Activated T-helper 1 cell treated with anti-CD3 and anti-CD28 coated beads, Interleukin-12 subunit alpha, Interleukin-12 subunit beta, Interleukin-2, Interleukin-4 antibody, amounts not matched to agents 30 ng/mL and 10 ng/mL and 1 ng/mL, durations not matched to agents 14 hours and 24 hours and 36 hours (primary cell): ENCODE data around the gene IFT81. TPM values are rescaled to one million over a fixed set of nuclear protein-coding genes. Genes with fewer than 3 reads are reported as not detected.
A peak's percentile ranks its signal among the peaks of the same experiment; 100 is the strongest.

Experiments
- DNase-seq: peaks from one replicate; pipeline ENCODE4 v3.0.0; 2021; ENCODE audit warnings: low spot score
- H3K27ac Mint-ChIP-seq: one replicate; pipeline ENCODE4 v1.8.0; 2021; ENCODE audit warnings: mild to moderate bottlenecking, mixed read lengths
- H3K27me3 Mint-ChIP-seq: one replicate; pipeline ENCODE4 v1.8.0; 2022; ENCODE audit warnings: mild to moderate bottlenecking, moderate library complexity, mixed read lengths; ENCODE audit not compliant: insufficient read depth
- H3K36me3 Mint-ChIP-seq: one replicate; pipeline ENCODE4 v1.8.0; 2021; ENCODE audit warnings: low read depth, mixed read lengths
- H3K4me1 Mint-ChIP-seq: one replicate; pipeline ENCODE4 v1.8.0; 2021; ENCODE audit warnings: low read depth, mixed read lengths
- H3K4me3 Mint-ChIP-seq: one replicate; pipeline ENCODE4 v1.8.0; 2021; ENCODE audit warnings: mild to moderate bottlenecking, moderate library complexity, mixed read lengths
- H3K9me3 Mint-ChIP-seq: one replicate; pipeline ENCODE4 v1.8.0; 2021; ENCODE audit warnings: mixed read lengths
- intact Hi-C: fragments of 100-400 bp; cut with micrococcal nuclease; formaldehyde crosslinking; loops from one replicate; pipeline ENCODE4 v1.15.1; 2024
- total RNA-seq: library from RNA; stranded (reverse); gene quantifications from 2 replicates; pipeline ENCODE4 v1.2.3, GENCODE V29; 2022

Gene IFT81
- total RNA-seq, 1 donor from 2014 or later = 1.2 TPM

GRCh38 chr12:110233212-110233903 lies 109.2 kb downstream of the IFT81 start:
- Mint-ChIP-seq H3K27me3 (peaks cover 10% of the 10 kb centered on the region), H3K4me1 (no peaks in the 10 kb centered on the region), H3K9me3 (no peaks in the 10 kb centered on the region), H3K27ac (no peak overlapping the region), H3K4me3 (no peak overlapping the region), H3K36me3 (no peaks in the 10 kb centered on the region)
- no peak for DNase-seq
- intact Hi-C loops = no loop called here

DNA sequence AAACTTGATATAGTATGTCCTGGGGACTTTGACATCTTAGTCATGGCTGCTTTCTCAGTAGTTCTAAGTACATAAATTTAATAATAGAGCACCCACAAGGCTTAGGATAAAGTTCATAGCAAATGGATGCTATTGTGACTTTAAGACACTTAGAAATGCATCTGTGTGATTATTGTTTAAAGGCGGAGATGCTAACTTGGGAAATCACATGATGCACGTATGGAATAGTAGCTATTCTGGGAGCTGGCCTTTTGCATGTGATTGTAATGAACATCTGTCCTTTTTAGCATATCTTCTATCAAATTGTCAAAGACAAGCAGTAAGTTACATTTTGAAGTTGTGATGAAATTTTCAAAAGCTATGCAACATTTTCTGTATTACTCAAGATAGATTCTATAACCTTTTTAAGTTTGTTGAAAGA lies 110.2 kb downstream of the IFT81 start:
- Mint-ChIP-seq H3K27ac (no peak overlapping the region), H3K4me1 (no peaks in the 10 kb centered on the region), H3K9me3 (no peaks in the 10 kb centered on the region), H3K36me3 (no peaks in the 10 kb centered on the region), H3K4me3 (no peak overlapping the region), H3K27me3 (peaks cover 9% of the 10 kb centered on the region)
- intact Hi-C loops = no loop called here
- no peak for DNase-seq

GRCh38 chr12:110234755-110235154 lies 110.6 kb downstream of the IFT81 start:
- Mint-ChIP-seq H3K27me3 (peaks cover 7% of the 10 kb centered on the region), H3K9me3 (no peaks in the 10 kb centered on the region), H3K27ac (no peak overlapping the region), H3K4me1 (no peaks in the 10 kb centered on the region), H3K4me3 (no peak overlapping the region), H3K36me3 (no peaks in the 10 kb centered on the region)
- DNase-seq = no peak
- intact Hi-C loops = no loop called here

- DNase-seq = no peak
- no peaks in the 10 kb centered on the region for H3K4me1 Mint-ChIP-seq
- H3K27ac Mint-ChIP-seq = no peak overlapping the region
- H3K4me3 Mint-ChIP-seq = no peak overlapping the region
- no peaks in the 10 kb centered on the region for H3K9me3 Mint-ChIP-seq
- H3K36me3 Mint-ChIP-seq = no peaks in the 10 kb centered on the region
- H3K27me3 Mint-ChIP-seq = peaks cover 7% of the 10 kb centered on the region
- intact Hi-C loops = no loop called here
Observed at GRCh38 chr12:110235383-110235782, 111.2 kb downstream of the IFT81 start.

DNA sequence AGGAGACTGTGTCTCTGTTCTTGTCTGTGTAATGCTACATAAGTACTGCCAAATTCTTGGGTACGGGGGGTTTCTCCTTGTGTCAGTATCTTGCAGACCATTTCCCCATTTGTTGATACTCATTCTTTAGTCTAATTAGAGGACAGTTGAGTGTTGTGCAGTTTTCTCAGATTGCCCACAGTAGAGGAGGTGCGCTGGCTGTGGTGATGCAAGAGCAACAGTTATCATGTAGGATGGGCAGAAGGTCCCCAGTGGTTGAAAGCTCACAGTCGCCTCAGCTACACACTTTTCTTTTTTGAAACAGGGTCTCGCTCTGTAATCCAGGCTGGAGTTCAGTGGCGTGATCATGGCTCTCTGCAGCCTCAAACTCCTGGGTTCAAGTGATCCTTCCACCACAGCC lies 119.1 kb downstream of the IFT81 start:
- Mint-ChIP-seq H3K9me3 (no peaks in the 10 kb centered on the region), H3K4me1 (no peaks in the 10 kb centered on the region), H3K36me3 (no peaks in the 10 kb centered on the region), H3K27ac (no peak overlapping the region), H3K27me3 (peaks cover 2% of the 10 kb centered on the region), H3K4me3 (no peak overlapping the region)
- no peak for DNase-seq
- intact Hi-C loops = no loop called here

- H3K36me3 Mint-ChIP-seq = no peaks in the 10 kb centered on the region
- no peak overlapping the region for H3K27ac Mint-ChIP-seq
- H3K9me3 Mint-ChIP-seq = no peaks in the 10 kb centered on the region
- H3K4me3 Mint-ChIP-seq = no peak overlapping the region
- H3K27me3 Mint-ChIP-seq = peaks cover 2% of the 10 kb centered on the region
- H3K4me1 Mint-ChIP-seq = no peaks in the 10 kb centered on the region
- no peak for DNase-seq
- intact Hi-C loops = no loop called here
Observed at GRCh38 chr12:110244372-110244771, 120.2 kb downstream of the IFT81 start.

DNA sequence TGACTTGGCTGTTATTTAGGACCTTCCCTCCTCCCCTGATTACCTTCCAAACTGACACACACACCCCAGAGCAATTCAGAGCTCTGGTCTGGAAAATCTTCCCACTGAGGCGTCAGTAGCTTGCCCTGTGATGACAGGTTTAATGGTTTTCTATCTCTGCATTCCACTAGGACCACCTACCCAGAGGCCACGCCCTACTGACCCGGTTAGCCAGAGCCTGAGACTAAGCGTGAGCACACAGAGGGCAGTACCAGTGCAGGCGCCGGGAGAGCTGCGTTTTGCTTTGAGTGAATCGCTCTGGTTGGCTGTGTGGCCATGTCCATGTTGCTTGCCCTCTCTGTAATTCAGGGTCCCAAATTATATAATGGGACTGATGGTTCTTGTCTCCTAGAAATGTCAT lies 120.7 kb downstream of the IFT81 start:
- Mint-ChIP-seq H3K4me3 (no peak overlapping the region), H3K36me3 (no peaks in the 10 kb centered on the region), H3K4me1 (no peaks in the 10 kb centered on the region), H3K27ac (no peak overlapping the region), H3K9me3 (no peaks in the 10 kb centered on the region), H3K27me3 (peaks cover 2% of the 10 kb centered on the region)
- intact Hi-C loops = loop anchor here (1.0 kb wide), 1 partner anchor 145 kb away; no protein-coding TSS in a partner anchor
- no peak for DNase-seq

- H3K27ac Mint-ChIP-seq = no peak overlapping the region
- intact Hi-C loops = loop anchor here (1.0 kb wide), 1 partner anchor 145 kb away; no protein-coding TSS in a partner anchor
- no peaks in the 10 kb centered on the region for H3K9me3 Mint-ChIP-seq
- H3K27me3 Mint-ChIP-seq = peaks cover 2% of the 10 kb centered on the region
- no peak overlapping the region for H3K4me3 Mint-ChIP-seq
- no peaks in the 10 kb centered on the region for H3K4me1 Mint-ChIP-seq
- DNase-seq = peak; percentile 11
- H3K36me3 Mint-ChIP-seq = no peaks in the 10 kb centered on the region
Observed at GRCh38 chr12:110245369-110245772, 121.2 kb downstream of the IFT81 start.

DNA sequence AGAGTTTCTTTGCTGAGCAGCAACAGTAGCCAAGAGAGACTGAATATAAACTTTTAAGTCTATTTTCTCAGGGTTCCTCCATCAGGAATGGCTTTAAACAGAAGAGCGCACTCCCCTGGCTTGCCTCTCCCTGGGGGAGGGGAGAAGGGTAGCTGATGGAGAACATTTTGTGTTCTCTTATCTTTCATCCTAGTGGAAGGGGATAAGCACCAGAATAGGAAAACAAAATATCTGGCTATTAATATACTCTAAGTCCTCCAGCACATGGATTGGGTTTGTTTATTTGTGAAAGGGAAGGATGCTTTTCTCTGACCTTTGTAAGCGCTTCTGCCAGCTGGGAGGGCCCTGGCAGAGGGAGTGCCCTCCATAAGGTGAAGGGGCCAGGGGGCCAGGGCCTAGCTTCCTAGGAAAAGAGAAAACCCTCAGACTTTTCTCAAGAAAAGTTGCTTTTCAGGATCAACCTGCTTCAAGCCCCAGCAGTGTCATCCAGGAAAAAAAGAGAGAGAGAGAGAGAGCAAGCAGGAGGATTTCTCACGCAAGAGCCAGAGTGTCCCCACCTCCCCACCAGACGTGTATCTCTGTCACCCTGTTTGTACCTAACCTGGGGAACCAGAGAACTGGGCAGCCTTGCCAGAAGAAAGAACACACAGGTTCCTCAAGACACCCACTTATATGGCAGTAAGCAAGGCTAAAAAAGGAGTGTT lies 122.6 kb downstream of the IFT81 start:
- Mint-ChIP-seq H3K27me3 (no peaks in the 10 kb centered on the region), H3K4me1 (no peaks in the 10 kb centered on the region), H3K36me3 (no peaks in the 10 kb centered on the region), H3K9me3 (no peaks in the 10 kb centered on the region), H3K4me3 (no peak overlapping the region), H3K27ac (no peak overlapping the region)
- intact Hi-C loops = no loop called here
- DNase-seq = no peak

GRCh38 chr12:110247340-110248095 lies 123.4 kb downstream of the IFT81 start:
- H3K27ac Mint-ChIP-seq = no peak overlapping the region
- no peaks in the 10 kb centered on the region for H3K4me1 Mint-ChIP-seq
- no peak overlapping the region for H3K4me3 Mint-ChIP-seq
- H3K27me3 Mint-ChIP-seq = no peaks in the 10 kb centered on the region
- no peaks in the 10 kb centered on the region for H3K36me3 Mint-ChIP-seq
- intact Hi-C loops = no loop called here
- no peaks in the 10 kb centered on the region for H3K9me3 Mint-ChIP-seq
- DNase-seq = no peak

GRCh38 chr12:110248096-110248447 lies 123.9 kb downstream of the IFT81 start:
- Mint-ChIP-seq H3K9me3 (no peaks in the 10 kb centered on the region), H3K36me3 (no peaks in the 10 kb centered on the region), H3K27me3 (no peaks in the 10 kb centered on the region), H3K4me3 (no peak overlapping the region), H3K27ac (no peak overlapping the region), H3K4me1 (no peaks in the 10 kb centered on the region)
- no peak for DNase-seq
- intact Hi-C loops = no loop called here

GRCh38 chr12:110249105-110249504 lies 124.9 kb downstream of the IFT81 start:
- no peak for DNase-seq
- Mint-ChIP-seq H3K36me3 (no peaks in the 10 kb centered on the region), H3K9me3 (no peaks in the 10 kb centered on the region), H3K27me3 (no peaks in the 10 kb centered on the region), H3K4me1 (no peaks in the 10 kb centered on the region), H3K27ac (no peak overlapping the region), H3K4me3 (no peak overlapping the region)
- intact Hi-C loops = no loop called here

GRCh38 chr12:110249716-110250225 lies 125.6 kb downstream of the IFT81 start:
- no peaks in the 10 kb centered on the region for H3K27me3 Mint-ChIP-seq
- no peak for DNase-seq
- no peak overlapping the region for H3K27ac Mint-ChIP-seq

More at GRCh38 chr12:110249716-110250225, 125.6 kb downstream of the IFT81 start:
- H3K4me3 Mint-ChIP-seq = no peak overlapping the region
- no peaks in the 10 kb centered on the region for H3K9me3 Mint-ChIP-seq
- intact Hi-C loops = no loop called here
- H3K4me1 Mint-ChIP-seq = no peaks in the 10 kb centered on the region
- H3K36me3 Mint-ChIP-seq = no peaks in the 10 kb centered on the region
